ENCODE data around the gene ADRM1. TPM values are rescaled to one million over a fixed set of nuclear protein-coding genes. Genes with fewer than 3 reads are reported as not detected.

ADRM1 gene
- total RNA-seq, 1 experiment from 2014 or later = 452 TPM

DNA sequence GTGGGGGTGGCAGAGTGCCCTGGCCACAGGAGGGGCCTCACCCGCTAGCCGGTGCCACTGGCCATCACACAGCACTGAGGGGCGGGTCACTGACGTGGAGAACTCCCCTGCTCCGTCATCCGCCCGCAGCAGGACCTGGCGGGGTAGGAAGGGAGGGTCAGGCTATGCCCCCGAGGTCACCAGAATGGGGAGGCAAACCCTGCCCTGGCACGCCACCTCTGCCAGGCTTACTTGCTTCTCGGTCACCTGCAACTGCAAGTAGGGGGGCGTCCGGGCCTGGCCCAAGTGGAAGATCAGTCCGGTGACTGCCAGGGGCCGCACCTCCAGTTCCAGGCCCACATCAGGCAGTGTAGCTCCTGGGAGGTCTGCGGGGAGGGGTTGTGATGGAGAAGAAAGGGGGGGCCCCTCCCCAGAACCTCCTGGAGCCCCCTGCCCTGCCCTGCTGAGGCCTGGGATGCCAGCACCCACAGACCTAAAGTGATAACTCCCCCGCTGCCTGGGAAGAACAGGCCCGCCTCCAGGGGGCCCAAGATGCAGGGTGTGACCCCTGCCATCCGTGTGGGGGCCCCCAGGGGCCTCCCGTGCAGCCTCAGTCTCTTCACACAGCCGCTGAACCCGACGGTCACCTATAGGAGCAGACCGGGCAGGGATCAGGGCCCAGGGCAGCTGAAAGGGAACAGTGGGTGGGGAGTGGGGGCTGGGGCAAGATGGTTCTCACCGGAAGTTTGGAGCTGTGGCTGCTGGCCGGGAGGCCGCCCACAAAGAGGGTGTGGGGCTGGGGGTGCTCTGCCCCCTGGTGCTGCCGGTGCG is 7.4 kb downstream of the ADRM1 start:
- DNase-seq (ENCODE audit: low read depth) = no peak

DNA sequence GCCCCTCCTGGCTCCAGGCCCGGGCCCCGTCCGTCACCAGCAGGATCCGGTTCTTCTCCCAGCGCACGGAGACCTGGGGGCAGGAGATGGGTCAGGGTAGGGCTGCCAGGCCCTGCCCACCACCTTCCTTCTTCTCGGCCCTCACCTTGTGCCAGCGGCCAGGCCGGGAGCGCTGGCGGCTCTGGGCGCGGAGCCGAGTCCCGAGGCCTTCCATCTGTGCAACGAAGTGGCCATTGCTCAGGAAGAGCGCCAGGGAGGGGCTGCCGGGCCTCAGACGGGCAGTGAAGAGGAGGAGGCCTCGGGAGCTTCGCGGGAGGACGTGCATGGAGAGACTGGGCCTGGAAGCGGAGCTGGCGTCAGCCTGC is 7.9 kb downstream of the ADRM1 start:
- no peak for DNase-seq (ENCODE audit: low read depth)

DNA sequence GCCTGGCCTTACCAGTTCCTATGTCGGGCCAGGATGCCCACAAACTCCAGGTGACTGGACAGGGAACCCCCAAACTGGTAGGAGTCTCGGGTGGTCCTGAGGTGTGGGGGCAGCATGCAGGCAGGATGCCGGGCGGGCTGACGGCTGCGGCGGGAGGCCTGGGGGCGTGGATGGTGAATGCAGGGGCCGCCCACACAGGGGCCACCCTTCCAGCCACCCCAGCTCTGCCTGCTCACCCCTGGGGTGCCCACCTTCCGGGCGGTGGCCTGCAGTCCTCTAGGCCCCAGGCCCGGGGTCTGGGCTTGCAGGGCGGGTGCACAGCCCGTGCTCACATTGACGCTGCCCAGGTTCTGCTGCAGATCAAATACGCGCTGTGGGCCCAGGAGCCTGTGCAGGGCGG is 8.4 kb downstream of the ADRM1 start:
- DNase-seq (ENCODE audit: low read depth) = no peak

DNA sequence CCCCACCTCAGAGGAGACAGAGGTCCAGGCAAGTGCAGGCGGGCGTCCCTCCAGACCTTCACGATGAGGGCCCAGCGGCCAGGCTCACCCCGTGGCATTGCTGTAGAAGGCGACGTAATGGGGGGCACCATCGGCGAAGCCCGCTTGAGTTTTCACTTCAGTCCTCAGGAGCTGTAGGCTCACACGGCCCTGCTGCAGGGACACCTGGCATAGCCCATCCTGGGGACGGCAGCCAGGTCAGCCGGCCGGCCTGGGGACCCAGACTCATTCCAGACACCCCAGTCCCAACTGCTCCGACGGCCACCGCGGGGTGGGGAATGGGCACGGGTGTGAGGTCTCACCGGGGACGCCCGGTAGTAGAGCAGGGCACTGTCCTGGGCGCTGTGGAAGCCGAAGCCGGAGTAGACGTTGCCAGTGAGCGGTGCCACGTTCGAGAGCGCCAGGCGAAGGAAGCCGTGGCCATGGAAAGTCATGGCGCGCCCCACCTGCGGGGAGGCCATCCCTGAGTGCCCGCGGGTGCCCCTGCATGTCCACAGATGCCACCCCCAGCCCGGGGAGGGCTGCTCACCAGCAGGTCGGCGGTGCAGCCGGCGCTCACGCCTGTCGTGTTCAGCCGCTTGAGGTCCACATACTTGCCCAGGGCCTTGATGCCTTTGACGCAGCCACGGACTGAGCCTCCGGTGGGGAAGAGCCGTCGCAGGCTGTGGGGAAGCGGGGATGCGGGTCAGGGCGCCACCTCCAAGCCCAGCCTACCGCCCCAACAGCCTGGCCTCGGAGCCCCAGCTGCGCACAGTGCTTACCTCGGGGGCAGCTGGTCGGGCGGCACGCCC is 9.2 kb downstream of the ADRM1 start:
- no peak for DNase-seq (ENCODE audit: low read depth)

DNA sequence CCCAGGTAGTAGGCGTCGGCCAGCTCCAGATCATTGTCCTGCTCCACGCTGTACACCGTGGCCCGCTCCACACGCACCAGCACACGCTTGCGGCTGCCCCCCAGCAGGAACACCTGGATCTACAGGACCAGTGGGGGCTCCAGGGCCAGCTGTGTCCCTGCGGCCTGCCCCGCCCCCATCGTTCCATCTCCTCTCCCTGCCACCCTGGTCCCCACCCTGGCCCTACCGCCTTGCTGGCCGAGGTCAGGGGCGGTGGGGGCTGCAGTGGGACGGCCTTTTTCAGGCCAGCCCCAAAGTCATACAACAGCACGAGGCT is 9.8 kb downstream of the ADRM1 start:
- DNase-seq (ENCODE audit: low read depth) = no peak

DNA sequence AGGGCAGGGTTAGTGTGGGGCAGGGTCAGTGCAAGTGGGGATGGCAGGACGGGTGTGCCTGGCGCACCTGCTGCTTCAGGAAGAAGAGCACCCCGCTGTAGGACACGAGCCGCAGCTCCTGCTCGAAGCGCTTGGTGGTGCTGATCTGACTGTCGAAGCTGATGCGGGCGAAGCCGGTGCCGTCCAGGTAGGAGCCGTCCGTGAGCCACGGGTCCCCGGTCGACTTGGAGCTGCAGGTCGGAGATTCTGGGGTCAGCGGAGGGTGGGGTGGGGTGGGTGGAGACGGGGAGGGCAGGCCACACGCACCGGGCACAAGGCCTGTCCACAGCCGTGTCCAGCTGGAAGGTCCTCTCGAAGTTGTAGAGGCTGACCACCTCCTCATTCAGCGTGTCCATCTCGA is 10.2 kb downstream of the ADRM1 start:
- DNase-seq (ENCODE audit: low read depth) = no peak

DNA sequence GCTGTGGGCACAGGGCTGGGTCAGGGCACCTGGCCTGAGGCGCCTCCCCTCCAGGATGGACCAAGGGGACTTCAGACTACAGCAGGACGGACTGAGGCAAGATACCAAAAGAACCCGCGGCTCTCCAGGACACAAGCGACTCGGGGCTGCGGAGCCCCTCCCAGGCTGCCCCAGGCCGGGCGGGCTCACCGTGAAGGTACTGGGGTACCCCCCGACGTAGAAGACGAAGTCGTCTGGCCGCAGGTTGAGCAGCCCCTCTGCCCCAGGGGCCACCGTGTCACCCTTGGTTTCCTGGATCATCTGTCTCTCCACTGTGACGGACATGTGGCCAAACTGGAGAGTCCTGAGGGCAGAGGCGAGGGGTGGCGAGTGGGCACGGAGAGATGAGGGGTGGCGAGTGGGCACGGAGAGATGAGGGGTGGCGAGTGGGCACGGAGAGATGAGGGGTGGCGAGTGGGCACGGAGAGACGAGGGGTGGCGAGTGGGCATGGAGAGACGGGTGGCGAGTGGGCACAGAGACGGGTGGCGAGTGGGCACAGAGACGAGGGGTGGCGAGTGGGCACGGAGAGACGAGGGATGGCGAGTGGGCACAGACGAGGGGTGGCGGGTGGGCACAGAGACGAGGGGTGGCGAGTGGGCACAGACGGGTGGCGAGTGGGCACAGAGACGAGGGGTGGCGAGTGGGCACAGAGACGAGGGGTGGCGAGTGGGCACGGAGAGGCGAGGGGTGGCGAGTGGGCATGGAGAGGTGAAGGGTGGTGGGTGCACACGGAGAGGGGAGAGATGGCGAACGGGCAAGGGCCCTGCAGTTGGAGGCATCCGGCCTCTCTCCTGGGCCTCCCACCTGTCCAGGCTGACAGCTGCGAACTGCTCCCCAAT is 10.9 kb downstream of the ADRM1 start:
- DNase-seq (ENCODE audit: low read depth) = no peak

DNA sequence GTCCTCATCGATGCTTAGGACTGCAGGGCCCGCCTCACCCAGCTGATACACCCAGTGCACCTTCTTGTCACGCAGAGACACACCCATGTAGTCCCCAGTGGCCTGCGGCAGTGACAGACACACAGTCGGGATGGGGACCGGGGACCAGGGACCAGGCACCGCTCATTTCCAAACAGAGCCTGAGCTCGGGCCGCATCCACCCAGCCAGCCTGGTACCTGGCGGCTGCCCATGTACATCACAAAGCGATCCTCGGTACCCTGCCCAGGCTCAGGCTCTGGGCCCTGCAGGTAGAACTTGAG is 11.5 kb downstream of the ADRM1 start:
- no peak for DNase-seq (ENCODE audit: low read depth)

DNA sequence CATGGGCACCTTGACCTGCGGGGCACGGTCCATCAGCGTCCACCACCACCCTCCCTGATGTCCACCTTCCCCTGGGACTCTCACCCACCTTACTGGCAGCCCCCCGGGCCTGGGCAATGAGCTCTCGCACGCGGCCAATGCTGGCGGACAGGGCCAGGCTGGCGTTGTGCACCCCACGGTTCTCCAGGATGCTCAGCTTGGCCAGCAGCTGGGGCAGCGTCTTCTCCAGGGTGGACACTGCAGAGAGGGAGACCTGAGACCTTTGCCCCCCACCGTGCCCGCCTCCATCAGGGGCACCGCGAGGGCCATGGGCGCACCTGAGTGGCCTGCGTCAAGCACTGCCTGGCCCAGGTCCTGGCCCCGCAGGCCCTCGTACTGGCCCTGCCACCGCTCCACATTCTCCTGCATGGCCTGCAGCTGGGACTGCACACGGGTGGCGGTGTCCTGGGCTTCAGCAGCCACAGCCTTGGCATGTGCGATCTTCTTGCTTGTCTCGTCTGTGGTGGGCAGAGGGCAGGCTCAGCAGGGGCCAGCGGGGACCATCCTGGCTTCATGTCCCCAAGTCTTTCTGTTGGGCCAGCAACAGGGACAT is 12.0 kb downstream of the ADRM1 start:
- DNase-seq (ENCODE audit: low read depth) = no peak

DNA sequence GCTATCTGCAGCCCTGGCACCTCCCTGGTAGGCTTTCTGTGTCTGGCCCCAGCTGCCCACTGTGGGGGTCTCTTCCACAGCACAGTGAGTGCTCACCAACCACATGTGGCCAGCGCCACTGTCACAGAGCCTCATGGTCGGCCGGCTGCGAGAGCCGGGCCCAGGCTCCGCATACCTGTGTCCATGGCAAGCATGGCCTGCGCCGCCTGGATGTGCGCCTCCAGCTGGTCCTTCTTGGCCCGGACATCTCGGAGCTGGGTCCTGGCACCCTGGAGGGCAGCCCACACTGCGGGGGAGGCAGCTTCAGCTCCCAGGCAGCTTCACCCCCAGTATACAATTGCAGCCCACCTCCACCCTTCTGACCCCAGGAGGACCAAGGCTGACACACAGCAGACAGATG is 13.0 kb downstream of the ADRM1 start:
- no peak for DNase-seq (ENCODE audit: low read depth)

DNA sequence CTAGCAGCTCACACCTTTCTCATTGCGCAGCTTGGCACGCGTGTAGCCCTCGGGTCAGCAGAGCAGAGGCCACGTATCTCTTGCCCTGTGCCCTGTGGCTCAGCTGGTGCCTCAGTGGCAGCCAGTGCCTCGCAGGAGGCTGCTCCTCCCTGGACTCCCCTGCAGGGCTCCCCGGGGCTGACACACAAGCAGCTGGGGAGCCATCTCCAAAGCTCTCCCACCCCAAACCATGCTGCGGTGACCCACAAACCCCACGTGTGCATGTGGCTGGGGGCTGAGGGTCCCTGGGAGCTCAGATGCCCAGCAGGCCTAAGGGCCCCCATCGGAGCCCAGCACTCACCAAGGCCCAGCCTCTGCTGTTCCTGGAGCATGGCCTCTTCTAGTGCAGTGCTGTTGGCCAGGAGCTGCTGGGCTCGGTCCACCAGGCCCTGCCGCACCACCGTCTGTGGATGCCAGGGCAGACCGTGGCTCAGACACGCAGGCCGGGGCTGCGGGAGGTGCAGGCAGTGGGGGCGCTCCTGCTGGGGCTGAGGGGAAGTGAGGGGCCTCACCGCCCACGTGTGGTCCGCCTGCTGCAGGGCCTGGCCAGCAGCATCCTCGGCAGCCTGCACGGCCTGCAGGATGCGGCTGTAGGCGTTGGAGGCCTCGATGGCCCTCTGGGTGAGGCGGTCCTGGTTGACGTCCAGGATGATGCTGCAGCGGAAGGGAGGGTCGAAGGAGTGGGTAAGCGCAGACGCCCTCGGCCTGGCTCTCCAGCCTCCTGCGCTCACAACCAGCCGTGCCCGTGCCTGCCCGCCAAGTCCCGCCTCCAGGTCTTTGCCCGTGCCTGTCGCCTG is 13.8 kb downstream of the ADRM1 start:
- DNase-seq (ENCODE audit: low read depth) = no peak

DNA sequence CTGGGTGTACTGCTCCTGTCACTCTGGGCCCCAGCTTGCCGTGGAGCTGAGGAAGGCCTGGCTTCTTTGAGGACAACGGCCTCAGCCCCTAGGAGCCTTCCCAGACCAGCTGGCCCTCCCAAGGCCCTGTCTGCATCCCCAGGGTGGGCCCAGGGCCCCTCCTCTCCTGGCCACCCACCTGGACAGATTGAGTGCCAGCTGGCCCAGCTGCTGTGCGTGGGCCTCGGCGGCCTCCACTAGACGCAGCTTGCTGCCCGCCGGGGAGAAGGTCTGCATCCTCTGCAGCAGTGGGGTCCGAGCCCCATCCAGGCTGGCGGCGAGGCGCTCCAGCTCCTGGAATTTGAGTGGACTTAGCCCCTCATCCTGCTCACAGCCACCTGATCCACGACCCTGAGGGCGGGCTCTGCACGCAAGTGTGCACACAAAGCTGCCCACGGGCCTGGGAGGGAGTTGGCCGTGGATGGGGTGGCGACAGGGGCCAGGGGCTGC is 14.4 kb downstream of the ADRM1 start:
- no peak for DNase-seq (ENCODE audit: low read depth)

DNA sequence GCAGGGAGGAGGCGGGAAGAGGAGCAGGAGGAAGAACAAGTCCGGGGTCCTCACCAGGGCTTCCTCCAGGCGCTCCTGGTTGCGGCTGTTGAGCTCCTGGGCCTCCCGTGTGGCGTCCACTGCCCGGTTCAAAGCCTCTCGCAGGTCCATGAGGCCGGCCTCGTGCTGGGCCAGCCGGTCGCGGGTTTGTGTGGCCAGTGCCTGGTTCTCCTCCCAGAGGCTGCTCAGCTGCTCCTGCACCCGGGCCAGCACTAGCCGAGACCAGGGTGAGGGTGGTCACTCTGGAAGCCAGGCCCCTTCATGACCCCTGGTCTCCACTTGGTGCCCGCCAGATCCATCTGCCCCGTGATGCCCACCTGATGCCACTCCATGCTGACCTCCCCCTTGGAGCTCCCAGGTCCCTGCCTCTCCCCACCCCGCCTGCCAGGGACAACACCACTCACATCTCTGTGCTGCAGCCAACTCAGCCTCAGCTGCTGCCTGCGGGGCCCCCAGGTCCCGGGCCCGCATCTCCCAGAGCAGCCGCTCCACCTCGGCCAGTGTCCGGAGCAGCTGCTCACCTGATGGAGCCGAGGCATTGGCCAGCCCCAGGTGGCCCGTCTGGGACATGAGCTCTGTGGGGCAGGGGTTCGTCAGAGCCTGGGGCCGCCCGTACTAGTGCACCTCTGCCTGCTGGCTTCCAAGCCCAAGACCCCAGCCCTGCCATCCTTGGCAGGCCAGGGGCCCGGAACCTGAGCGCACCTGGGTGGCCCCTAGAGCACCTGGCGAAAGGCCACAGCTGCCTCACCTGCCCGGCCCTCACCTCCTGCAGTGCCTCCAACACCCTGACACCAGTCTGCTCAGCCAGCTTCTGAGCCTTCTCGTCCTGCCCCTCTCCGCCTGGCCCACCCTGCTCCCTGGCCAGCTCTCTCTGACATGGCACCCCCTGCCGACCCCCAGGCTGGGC is 15.9 kb downstream of the ADRM1 start:
- no peak for DNase-seq (ENCODE audit: low read depth)

DNA sequence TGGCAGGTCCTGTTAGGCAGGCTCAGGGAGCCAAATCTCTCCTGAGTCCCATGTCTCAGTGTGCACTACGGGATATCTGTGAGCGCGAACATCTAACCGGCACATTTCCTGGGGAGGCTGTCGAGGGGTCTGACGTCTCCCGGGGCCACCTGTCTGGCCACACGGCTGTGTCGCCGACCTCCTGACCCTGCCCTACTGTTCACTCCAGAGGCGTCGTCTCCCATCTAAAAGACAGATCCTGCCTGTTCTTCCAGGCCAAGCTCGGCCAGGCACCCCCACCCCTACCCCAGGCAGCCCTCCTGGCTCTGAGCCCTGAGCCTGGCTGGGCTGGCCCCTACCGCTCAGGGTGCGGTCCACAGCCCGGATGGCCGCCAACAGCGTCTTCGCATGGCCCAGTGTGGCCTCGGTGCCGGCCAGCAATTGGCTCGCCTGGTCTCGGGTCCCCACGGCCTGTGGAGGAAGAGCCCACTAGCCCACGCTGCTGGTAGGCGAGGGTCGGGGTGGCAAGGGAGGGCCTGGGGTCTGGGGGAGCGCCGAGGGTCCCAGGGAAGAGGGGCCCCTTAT is 16.6 kb downstream of the ADRM1 start:
- DNase-seq (ENCODE audit: low read depth) = no peak

DNA sequence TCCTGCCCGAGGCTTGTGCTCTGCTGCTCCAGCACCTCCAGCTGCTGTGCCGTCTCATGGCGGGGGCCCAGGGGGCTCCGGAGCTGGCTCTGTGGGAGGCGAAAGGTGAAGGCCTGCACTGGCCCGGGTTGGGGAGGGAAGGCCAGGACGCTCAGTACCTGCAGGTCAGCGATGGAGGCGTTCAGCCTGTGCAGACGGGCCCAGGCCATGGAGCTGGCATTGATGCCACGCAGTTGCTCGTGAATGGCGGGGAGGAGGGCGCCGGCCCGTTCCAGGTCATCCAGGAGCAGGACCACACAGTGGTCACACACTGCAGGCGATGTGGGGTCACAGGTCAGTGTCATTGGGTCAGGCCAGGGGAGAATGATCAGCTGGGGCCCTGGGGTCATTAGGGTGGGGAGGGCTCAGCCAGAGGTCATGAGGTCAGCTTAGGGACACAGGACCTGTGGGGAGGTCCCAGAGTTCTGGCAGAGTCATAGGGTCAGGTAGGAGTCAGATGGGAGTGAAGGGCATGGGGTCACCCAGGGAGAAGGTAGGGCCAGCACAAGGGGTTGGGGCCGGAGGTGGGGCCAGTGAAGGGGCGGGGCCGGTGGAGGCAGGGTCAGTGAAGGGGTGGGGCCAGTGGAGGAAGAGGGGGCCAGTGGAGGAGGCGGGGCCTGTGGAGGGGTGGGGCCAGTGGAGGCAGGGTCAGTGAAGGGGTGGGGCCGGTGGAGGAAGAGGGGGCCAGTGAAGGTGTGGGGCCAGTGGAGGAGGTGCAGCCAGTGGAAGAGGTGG is 18.0 kb downstream of the ADRM1 start:
- DNase-seq (ENCODE audit: low read depth) = no peak

DNA sequence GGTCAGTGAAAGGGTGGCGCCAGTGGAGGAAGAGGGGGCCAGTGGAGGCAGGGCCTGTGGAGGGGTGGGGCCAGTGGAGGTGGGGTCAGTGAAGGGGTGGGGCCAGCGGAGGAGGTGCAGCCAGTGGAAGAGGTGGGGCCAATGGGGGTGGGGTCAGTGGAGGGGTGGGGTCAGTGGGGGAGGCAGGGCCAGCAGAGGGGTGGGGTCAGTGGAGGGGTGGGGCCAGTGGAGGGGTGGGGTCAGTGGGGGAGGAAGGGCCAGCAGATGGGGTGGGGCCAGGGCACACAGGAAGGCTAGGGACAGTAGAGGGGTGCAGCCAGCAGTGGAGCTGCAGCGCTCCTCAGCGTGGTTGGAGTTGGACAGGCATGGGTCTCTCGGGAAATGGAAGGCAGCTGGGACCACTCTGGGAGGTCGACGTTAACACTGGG is 18.7 kb downstream of the ADRM1 start:
- DNase-seq (ENCODE audit: low read depth) = no peak

DNA sequence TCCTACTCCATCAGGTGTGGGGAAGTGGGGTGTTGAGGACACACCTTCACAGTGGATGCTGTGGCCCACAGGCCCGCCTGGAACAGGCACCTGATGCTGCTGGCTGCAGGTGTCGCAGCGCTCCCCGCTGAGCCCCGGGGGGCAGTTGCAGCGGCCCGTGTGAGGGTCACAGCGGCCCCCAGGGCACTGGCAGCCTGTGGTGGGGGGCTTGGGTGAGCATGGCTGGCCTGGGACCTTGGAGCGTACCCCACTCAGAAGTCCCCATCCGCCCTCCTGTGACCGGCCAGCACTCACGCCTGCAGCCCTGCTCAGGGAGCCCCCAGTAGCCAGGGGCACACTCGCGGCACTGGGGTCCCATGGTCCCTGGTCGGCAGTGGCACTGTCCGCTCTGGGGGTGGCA is 19.2 kb downstream of the ADRM1 start:
- DNase-seq (ENCODE audit: low read depth) = no peak

DNA sequence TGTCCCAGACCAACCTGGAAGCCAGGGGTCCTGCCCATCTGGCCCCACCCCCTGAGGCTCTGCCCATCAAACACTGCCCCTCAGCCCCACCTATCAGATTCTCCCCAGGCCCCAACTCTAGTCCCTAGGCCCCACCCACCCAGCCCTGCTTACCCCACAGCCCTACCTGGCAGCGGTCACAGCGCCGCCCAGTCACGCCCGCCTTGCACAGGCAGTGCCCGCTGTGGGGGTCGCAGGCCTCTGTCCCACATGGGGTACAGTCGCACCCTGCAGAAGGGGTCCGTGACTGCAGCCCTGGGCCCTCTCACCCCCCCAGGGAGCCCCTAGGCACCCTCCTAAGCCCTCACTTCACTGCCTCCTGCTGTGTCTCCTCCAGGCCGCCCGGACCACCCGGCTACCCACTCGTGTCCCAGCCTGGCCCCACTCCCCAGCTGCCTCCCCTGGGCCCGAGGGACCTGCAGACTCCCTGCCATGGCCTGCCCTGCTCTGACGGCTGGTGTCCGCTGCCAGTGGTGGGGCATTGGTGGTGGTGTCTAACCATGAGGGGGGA is 19.8 kb downstream of the ADRM1 start:
- no peak for DNase-seq (ENCODE audit: low read depth)

Measured in HT1080 (cell line).